T-cell (primary cell): ENCODE measurements around the gene KLHDC9. TPM values are rescaled to one million over a fixed set of nuclear protein-coding genes. Genes with fewer than 3 reads are reported as not detected.

Experiments
- ATAC-seq, 4 experiments: fragments of 200-7000 bp in 3 of 4; fragments of 150-1000 bp in 1 of 4; cut with Tn5 transposase; replicated peaks in 1 of 4; 1 replicate in 3 of 4; 2 replicates in 1 of 4; pipeline ENCODE4 v1.10.0; 2021; ENCODE audit warnings: moderate library complexity in 3 of 4, mild to moderate bottlenecking in 2 of 4, moderate number of reproducible peaks in 1 of 4
- CTCF ChIA-PET, 2 donors: fragments of 300-600 bp; sonication (Branson Sonifier 250); formaldehyde crosslinking; loops; one replicate each; lab custom pipeline; 2022; ENCODE audit warnings: antibody characterized with exemption in 2 of 2; lab: Charles Lee
- POLR2A ChIA-PET, 2 donors: fragments of 300-600 bp; sonication (Branson Sonifier 250); formaldehyde crosslinking; loops; one replicate each; lab custom pipeline; 2022; ENCODE audit warnings: antibody characterized with exemption in 2 of 2; lab: Charles Lee
- DNase-seq, 35 experiments: peaks; one replicate each; pipeline versions ENCODE4 v3.0.0 to v3.0.0-alpha.2; 2013 to 2023
- H3K27ac ChIP-seq: one replicate; pipeline ENCODE4 v1.5.1; 2013; ENCODE audit warnings: low read length
- H3K27me3 ChIP-seq, 2 experiments: replicated peaks in 1 of 2; 1 replicate in 1 of 2; 2 replicates in 1 of 2; pipeline versions ENCODE4 v1.6.1 to v1.7.0; 2013; ENCODE audit warnings: low read length in 1 of 2, mixed read lengths in 1 of 2; ENCODE audit not compliant: control insufficient read depth in 2 of 2, insufficient read depth in 2 of 2; ENCODE audit errors: extremely low read depth in 1 of 2
- H3K36me3 ChIP-seq, 2 donors: 1 replicate in 1 of 2; 2 replicates in 1 of 2; pipeline versions ENCODE4 v1.6.1 to v1.7.0; 2013; ENCODE audit warnings: low read length in 1 of 2; ENCODE audit not compliant: control insufficient read depth in 2 of 2, insufficient read depth in 1 of 2; ENCODE audit errors: extremely low read depth in 1 of 2
- H3K4me1 ChIP-seq, 2 experiments: 1 replicate in 1 of 2; 2 replicates in 1 of 2; pipeline versions ENCODE4 v1.6.1 to v1.7.0; 2013; ENCODE audit warnings: low read length in 2 of 2, mixed read lengths in 1 of 2; ENCODE audit not compliant: insufficient read depth in 2 of 2, control insufficient read depth in 1 of 2; ENCODE audit errors: extremely low read depth in 1 of 2
- H3K4me3 ChIP-seq, 2 donors: 1 replicate in 1 of 2; 2 replicates in 1 of 2; pipeline versions ENCODE4 v1.5.1 to v1.7.0; 2013; ENCODE audit warnings: mild to moderate bottlenecking in 2 of 2, low read length in 1 of 2, moderate library complexity in 1 of 2; ENCODE audit not compliant: control insufficient read depth in 1 of 2; ENCODE audit errors: extremely low read depth in 1 of 2
- H3K9me3 ChIP-seq: 2 replicates; pipeline ENCODE4 v1.7.0; 2013
- H3K27ac Mint-ChIP-seq, 2 donors: one replicate each; pipeline ENCODE4 v1.8.0; 2020 to 2021; ENCODE audit warnings: mild to moderate bottlenecking in 2 of 2, mixed read lengths in 2 of 2
- H3K27me3 Mint-ChIP-seq, 2 donors: one replicate each; pipeline ENCODE4 v1.8.0; 2021 to 2022; ENCODE audit warnings: mixed read lengths in 2 of 2
- H3K36me3 Mint-ChIP-seq: one replicate; pipeline ENCODE4 v1.8.0; 2021; ENCODE audit warnings: mixed read lengths
- H3K4me1 Mint-ChIP-seq, 3 donors: one replicate each; pipeline ENCODE4 v1.8.0; 2020 to 2022; ENCODE audit warnings: mixed read lengths in 3 of 3, mild to moderate bottlenecking in 1 of 3
- H3K4me3 Mint-ChIP-seq, 3 donors: one replicate each; pipeline ENCODE4 v1.8.0; 2020 to 2022; ENCODE audit warnings: mild to moderate bottlenecking in 3 of 3, mixed read lengths in 3 of 3, moderate library complexity in 3 of 3
- H3K9me3 Mint-ChIP-seq, 3 donors: one replicate each; pipeline ENCODE4 v1.8.0; 2020 to 2022; ENCODE audit warnings: mixed read lengths in 3 of 3
- WGBS: methylation state at CpG from one replicate; pipeline ENCODE4 v1.1.5; 2013; ENCODE audit warnings: missing lambda C conversion rate; ENCODE audit not compliant: insufficient coverage; 5-methylcytosine and 5-hydroxymethylcytosine counted together
- total RNA-seq, 35 experiments: library from RNA in 6 of 35; stranded (reverse) in 6 of 35; fragments of 120-200 nt in 1 of 35; gene quantifications; one replicate each; pipeline versions ENCODE4 v1.2.1 to v1.2.4 and lab custom pipeline; 2013 to 2026

Gene KLHDC9
- total RNA-seq, 5 donors from 2014 or later (not counting 1 experiment from before 2014, with no cell fraction given): 0.82 to 1.6 (median 0.86) TPM; not detected in 2

GRCh38 chr1:161090617-161091016, 7.5 kb upstream of the KLHDC9 start:
- ATAC-seq (peak in 2 of 4 experiments; percentile 23 to 73), DNase-seq (peak in 1 of 35 experiments; percentile 28)
- peaks cover 8 to 22% (median 18%) of the 10 kb centered on the region in 3 donors for H3K4me1 Mint-ChIP-seq
- Histone ChIP-seq H3K9me3 (no peaks in the 10 kb centered on the region), H3K36me3 (no peaks in the 10 kb centered on the region), H3K4me3 (no peak overlapping the region), H3K27ac (no peak overlapping the region), H3K4me1 (peaks cover 6% of the 10 kb centered on the region in 2 experiments), H3K27me3 (no peaks in the 10 kb centered on the region)
- POLR2A ChIA-PET: interaction anchor here in 1 of 2 donors (0.6 kb wide), 1 partner anchor 18 kb away, joined by 4 read pairs; no protein-coding TSS in a partner anchor
- no peaks in the 10 kb centered on the region for H3K9me3 Mint-ChIP-seq
- no peaks in the 10 kb centered on the region for H3K36me3 Mint-ChIP-seq
- CTCF ChIA-PET: interaction anchor here in 1 of 2 donors (1.1 kb wide), 1 partner anchor 25 kb away, joined by 3 read pairs; no protein-coding TSS in a partner anchor
- H3K27me3 Mint-ChIP-seq: no peaks in the 10 kb centered on the region
- no peak overlapping the region for H3K4me3 Mint-ChIP-seq
- 100% methylated on average over 1 of the region's 3 CpGs for WGBS
- H3K27ac Mint-ChIP-seq: no peak overlapping the region

DNA sequence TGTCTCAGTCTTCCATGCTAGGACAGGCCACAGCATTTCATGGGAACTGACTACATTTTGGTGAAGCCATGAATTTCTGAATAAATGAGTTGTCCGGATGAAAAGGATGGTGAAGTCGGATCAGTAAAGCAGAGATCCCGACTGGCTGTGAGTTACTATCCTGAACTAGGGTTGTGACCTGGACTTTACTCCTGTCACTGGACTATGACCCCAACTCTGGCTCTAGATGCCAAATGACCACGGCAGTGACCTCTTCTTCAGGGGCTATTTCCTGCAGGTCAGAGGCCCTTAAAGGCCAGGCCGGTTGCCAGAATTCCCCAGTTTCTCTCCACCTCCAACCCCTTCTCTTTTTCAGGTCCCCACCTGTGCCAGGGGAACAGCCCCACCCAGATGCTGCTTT, 7.1 kb upstream of the KLHDC9 start:
- ChIA-PET CTCF (interaction anchor here in 1 of 2 donors (1.1 kb wide), 1 partner anchor 26 kb away, joined by 3 read pairs; no protein-coding TSS in a partner anchor), POLR2A (interaction anchor here in 1 of 2 donors (0.6 kb wide), 1 partner anchor 17 kb away, joined by 4 read pairs; no protein-coding TSS in a partner anchor)
- DNase-seq (no peak), ATAC-seq (no peak)
- Histone ChIP-seq H3K27me3 (no peaks in the 10 kb centered on the region), H3K4me1 (peaks cover 6% of the 10 kb centered on the region in 2 experiments), H3K9me3 (no peaks in the 10 kb centered on the region), H3K4me3 (no peak overlapping the region), H3K36me3 (no peaks in the 10 kb centered on the region), H3K27ac (no peak overlapping the region)
- no peak overlapping the region for H3K4me3 Mint-ChIP-seq
- WGBS: 90% methylated on average over 3 of the region's 5 CpGs
- peaks cover 8 to 22% (median 18%) of the 10 kb centered on the region in 3 donors for H3K4me1 Mint-ChIP-seq
- H3K27ac Mint-ChIP-seq: no peak overlapping the region
- no peaks in the 10 kb centered on the region for H3K27me3 Mint-ChIP-seq
- no peaks in the 10 kb centered on the region for H3K36me3 Mint-ChIP-seq
- no peaks in the 10 kb centered on the region for H3K9me3 Mint-ChIP-seq

- WGBS: 82% methylated on average over 1 of the region's 7 CpGs
- Mint-ChIP-seq H3K4me3 (no peak overlapping the region), H3K4me1 (peaks cover 10 to 23% (median 22%) of the 10 kb centered on the region in 3 donors), H3K36me3 (no peaks in the 10 kb centered on the region), H3K27ac (no peak overlapping the region), H3K27me3 (no peaks in the 10 kb centered on the region), H3K9me3 (no peaks in the 10 kb centered on the region)
- Histone ChIP-seq H3K27ac (no peak overlapping the region), H3K9me3 (no peaks in the 10 kb centered on the region), H3K4me1 (peaks cover 6 to 7% of the 10 kb centered on the region in 2 experiments), H3K36me3 (no peaks in the 10 kb centered on the region), H3K4me3 (no peak overlapping the region), H3K27me3 (no peaks in the 10 kb centered on the region)
- ChIA-PET POLR2A (no interaction called here), CTCF (interaction anchor here in 1 of 2 donors (1.0 kb wide), 1 partner anchor 17 kb away, joined by 3 read pairs; no protein-coding TSS in a partner anchor)
- ATAC-seq (no peak), DNase-seq (no peak)
These were observed 6.2 kb upstream of the KLHDC9 start for GRCh38 chr1:161091796-161092507.

GRCh38 chr1:161092621-161093028, 5.5 kb upstream of the KLHDC9 start:
- no peak overlapping the region for H3K4me3 Mint-ChIP-seq
- peak in 3 of 4 experiments; percentile 48 to 67 (median 61) for ATAC-seq
- WGBS: 32% methylated on average over 3 of the region's 3 CpGs
- H3K4me3 ChIP-seq: no peak overlapping the region
- H3K27me3 ChIP-seq: no peaks in the 10 kb centered on the region
- ChIA-PET POLR2A (no interaction called here), CTCF (interaction anchor here in 1 of 2 donors (1.0 kb wide), 1 partner anchor 16 kb away, joined by 3 read pairs; no protein-coding TSS in a partner anchor)
- H3K9me3 ChIP-seq: no peaks in the 10 kb centered on the region
- DNase-seq: no peak
- no peaks in the 10 kb centered on the region for H3K9me3 Mint-ChIP-seq
- peaks cover 0 to 2% of the 10 kb centered on the region in 2 donors for H3K27me3 Mint-ChIP-seq
- H3K36me3 Mint-ChIP-seq: no peaks in the 10 kb centered on the region
- H3K4me1 Mint-ChIP-seq: peaks cover 16 to 30% (median 27%) of the 10 kb centered on the region in 3 donors
- H3K27ac Mint-ChIP-seq: no peak overlapping the region
- no peaks in the 10 kb centered on the region for H3K36me3 ChIP-seq
- H3K27ac ChIP-seq: no peak overlapping the region
- peaks cover 6 to 13% of the 10 kb centered on the region in 2 experiments for H3K4me1 ChIP-seq

DNA sequence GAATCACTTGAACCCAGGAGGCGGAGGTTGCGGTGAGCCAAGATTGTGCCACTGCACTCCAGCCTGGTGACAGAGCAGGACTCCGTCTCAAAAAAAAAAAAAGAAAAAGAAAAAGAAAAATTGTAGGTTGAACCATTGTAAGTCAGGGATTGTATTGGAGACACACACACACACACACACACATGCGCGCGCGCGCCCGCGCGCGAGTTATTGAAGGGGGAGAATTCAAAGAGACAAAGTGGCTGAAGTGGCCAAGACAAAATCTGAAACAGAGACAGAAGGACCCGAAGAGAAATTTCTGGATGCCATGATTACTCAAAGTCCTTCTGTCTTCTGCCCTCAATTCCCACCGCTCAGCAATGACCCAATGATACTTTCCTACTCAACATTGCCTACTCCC, 3.7 kb upstream of the KLHDC9 start:
- peaks cover 31 to 42% (median 38%) of the 10 kb centered on the region in 3 donors for H3K4me1 Mint-ChIP-seq
- Histone ChIP-seq H3K36me3 (peaks cover 0 to 3% of the 10 kb centered on the region in 2 donors), H3K4me1 (peaks cover 8 to 26% of the 10 kb centered on the region in 2 experiments), H3K9me3 (no peaks in the 10 kb centered on the region), H3K27ac (no peak overlapping the region), H3K27me3 (no peaks in the 10 kb centered on the region), H3K4me3 (no peak overlapping the region)
- ChIA-PET CTCF (interaction anchor here in 1 of 2 donors (0.6 kb wide), 1 partner anchor 53 kb away, joined by 3 read pairs; no protein-coding TSS in a partner anchor), POLR2A (no interaction called here)
- 92% methylated on average over 2 of the region's 14 CpGs for WGBS
- no peak for DNase-seq
- H3K27ac Mint-ChIP-seq: peak overlapping the region in 1 of 2 donors; percentile 68
- ATAC-seq: no peak
- H3K4me3 Mint-ChIP-seq: no peak overlapping the region
- no peaks in the 10 kb centered on the region for H3K9me3 Mint-ChIP-seq
- peaks cover 0 to 3% of the 10 kb centered on the region in 2 donors for H3K27me3 Mint-ChIP-seq
- no peaks in the 10 kb centered on the region for H3K36me3 Mint-ChIP-seq

DNA sequence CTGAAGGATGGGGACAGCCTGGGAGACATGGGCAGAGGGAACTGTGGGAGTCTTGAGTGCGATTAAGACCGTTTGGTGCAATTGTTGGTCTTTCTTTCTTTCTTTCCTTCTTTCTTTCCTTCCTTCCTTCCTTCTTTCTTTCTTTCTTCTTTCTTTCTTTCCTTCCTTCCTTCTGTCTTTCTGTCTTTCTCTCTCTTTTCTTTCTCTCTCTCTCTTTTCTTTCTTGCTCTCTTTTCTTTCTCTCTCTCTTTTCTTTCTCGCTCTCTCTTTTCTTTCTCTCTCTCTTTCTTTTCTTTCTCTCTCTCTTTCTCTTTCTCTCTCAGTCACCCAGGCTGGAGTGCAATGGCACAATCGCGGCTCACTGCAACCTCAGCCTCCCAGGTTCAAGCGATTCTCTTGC, 2.9 kb upstream of the KLHDC9 start:
- no peaks in the 10 kb centered on the region for H3K27me3 ChIP-seq
- ChIA-PET CTCF (interaction anchor here in 1 of 2 donors (0.6 kb wide), 1 partner anchor 328 kb away, joined by 10 read pairs; no protein-coding TSS in a partner anchor), POLR2A (interaction anchor here in 1 of 2 donors (0.6 kb wide), 1 partner anchor 553 kb away, joined by 3 read pairs; no protein-coding TSS in a partner anchor)
- Mint-ChIP-seq H3K4me3 (no peak overlapping the region), H3K4me1 (peaks cover 31 to 42% (median 37%) of the 10 kb centered on the region in 3 donors), H3K27ac (no peak overlapping the region), H3K9me3 (no peaks in the 10 kb centered on the region), H3K36me3 (peaks cover 2% of the 10 kb centered on the region), H3K27me3 (peaks cover 0 to 3% of the 10 kb centered on the region in 2 donors)
- H3K9me3 ChIP-seq: no peaks in the 10 kb centered on the region
- H3K4me1 ChIP-seq: peaks cover 8 to 26% of the 10 kb centered on the region in 2 experiments
- no peak overlapping the region for H3K27ac ChIP-seq
- H3K36me3 ChIP-seq: peaks cover 0 to 5% of the 10 kb centered on the region in 2 donors
- DNase-seq: no peak
- 95% methylated on average over 3 of the region's 6 CpGs for WGBS
- ATAC-seq: no peak
- H3K4me3 ChIP-seq: no peak overlapping the region
